ENCODE measurements around the gene MACROD2.

Gene MACROD2

GRCh38 chr20:14342918-14343317 is 347.6 kb downstream of the MACROD2 start:
- peak overlapping the region; percentile 74; the same call in 1 of the 2 replicates for H3K27ac ChIP-seq
- no peak for TF ChIP-seq CTCF (IDR thresholded peaks at IDR 0.05)
- TF ChIP-seq ZFX (IDR thresholded peaks at IDR 0.05; ENCODE audit: borderline replicate concordance) = no peak

DNA sequence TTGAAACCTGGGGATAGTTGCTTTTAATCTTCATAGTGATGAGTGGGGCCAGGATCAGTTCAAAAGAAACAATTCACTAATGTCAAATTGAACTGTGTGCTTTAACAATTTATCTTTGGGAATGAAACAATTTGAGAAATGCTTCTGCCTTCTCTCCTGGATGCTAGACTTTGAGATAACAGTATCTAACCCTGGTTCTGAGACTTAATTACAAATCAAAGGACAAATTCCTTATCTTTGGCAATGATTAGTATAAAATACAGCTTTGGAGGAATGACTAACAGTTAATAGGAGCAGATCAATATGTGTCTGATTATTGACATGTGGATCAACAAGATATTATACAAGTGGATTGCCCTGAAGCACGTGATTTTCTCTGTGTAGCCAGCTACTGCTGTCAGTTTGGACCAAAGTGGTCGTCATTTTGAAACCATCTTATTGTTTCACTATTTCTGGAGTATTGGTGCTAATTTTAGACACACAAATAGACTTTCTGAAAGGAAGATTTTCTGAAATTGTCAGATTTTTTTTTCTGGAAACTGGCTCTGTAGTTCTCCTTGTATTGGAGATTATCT is 348.3 kb downstream of the MACROD2 start:
- no peak for TF ChIP-seq ZFX (IDR thresholded peaks at IDR 0.05; ENCODE audit: borderline replicate concordance)
- H3K27ac ChIP-seq = peak overlapping the region; percentile 74

GRCh38 chr20:14344746-14345145 is 349.4 kb downstream of the MACROD2 start:
- H3K27ac ChIP-seq = peak overlapping the region; percentile 74
- TF ChIP-seq ZFX (IDR thresholded peaks at IDR 0.05; ENCODE audit: borderline replicate concordance) (no peak), CTCF (IDR thresholded peaks at IDR 0.05) (no peak)

DNA sequence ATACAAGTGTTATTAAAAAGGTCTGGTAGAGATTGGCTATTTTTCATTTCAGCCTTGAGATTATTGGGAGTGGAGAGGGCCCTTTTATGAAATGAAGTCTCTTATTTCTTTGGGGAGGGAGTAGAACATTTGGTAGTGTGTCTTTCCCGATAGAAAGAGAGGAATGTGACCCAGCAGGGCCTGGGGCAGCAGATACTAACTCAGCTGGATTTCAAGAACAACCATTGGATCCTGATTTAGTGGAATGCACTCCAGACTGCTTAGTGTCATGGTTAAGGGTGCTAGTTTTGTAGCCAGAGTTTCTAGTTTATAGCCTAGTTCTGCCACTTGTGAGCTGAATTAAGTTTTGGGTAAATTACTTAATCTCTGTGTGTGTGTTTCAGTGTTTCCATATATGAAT is 360.5 kb downstream of the MACROD2 start:
- no peak for TF ChIP-seq CTCF (IDR thresholded peaks at IDR 0.05)
- TF ChIP-seq ZFX (IDR thresholded peaks at IDR 0.05; ENCODE audit: borderline replicate concordance) = no peak
- no peak overlapping the region for H3K27ac ChIP-seq

DNA sequence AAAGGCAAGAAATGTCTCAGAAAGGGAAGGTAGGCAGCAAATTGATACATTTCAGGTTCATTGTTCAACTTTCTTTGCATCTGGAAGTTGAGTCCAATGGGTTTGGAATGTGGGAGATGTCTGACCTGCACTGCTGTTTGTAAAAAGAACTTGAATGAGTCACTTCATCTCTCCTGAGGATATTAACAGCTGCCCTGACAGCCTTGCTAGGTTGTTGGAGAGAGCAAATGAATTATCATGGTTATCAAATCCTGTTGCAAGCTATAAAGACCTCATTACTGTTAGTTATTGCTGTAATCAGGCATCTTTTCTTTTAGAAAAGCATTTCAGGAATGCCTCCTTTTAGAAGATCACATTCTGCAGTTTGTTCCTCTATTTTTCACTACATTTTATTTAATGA is 365.1 kb downstream of the MACROD2 start:
- TF ChIP-seq CTCF (IDR thresholded peaks at IDR 0.05) (no peak), ZFX (IDR thresholded peaks at IDR 0.05; ENCODE audit: borderline replicate concordance) (no peak)
- no peak overlapping the region for H3K27ac ChIP-seq

DNA sequence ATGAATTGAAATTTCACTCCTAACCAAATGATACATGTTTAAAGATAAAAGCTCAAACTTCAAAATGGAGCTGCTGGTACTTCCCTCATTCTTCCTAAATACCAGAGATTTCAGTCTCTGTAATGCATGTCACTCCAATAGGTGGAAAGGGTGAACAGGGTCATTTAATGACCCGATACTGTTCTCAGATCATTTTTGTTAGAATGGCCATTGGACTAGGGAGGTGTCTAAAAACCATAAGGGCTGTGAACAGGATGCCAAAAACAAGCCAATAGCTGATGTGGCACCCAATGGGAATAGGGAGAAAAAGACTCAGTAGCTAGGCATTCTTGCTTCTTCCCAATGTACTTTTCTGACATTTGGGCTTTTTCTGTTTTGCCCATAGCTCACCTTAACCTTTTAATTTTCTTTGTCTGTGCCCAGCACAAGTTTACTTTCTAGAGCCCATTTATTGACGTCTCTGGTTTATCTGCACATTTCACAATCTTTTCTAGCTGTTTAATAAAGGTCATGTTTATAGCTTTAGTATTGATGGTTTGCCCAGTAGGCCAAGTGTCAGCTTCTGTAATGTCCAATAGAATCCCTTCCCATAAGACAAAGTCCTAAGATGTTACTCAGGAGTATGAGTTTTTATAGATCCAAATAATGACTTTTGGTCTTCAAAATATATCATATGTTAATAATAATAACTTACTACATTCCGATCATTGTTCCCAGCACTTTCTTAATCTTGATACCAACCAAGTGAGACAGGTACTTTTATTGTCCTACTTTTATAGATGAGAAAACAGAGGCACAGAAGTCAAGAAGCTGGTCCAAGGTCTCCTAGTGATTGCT is 366.4 kb downstream of the MACROD2 start:
- H3K27ac ChIP-seq = no peak overlapping the region
- no peak for TF ChIP-seq ZFX (IDR thresholded peaks at IDR 0.05; ENCODE audit: borderline replicate concordance)

GRCh38 chr20:14374196-14374595 is 378.9 kb downstream of the MACROD2 start:
- no peak overlapping the region for H3K27ac ChIP-seq
- TF ChIP-seq ZFX (IDR thresholded peaks at IDR 0.05; ENCODE audit: borderline replicate concordance) (no peak), CTCF (IDR thresholded peaks at IDR 0.05) (no peak)

DNA sequence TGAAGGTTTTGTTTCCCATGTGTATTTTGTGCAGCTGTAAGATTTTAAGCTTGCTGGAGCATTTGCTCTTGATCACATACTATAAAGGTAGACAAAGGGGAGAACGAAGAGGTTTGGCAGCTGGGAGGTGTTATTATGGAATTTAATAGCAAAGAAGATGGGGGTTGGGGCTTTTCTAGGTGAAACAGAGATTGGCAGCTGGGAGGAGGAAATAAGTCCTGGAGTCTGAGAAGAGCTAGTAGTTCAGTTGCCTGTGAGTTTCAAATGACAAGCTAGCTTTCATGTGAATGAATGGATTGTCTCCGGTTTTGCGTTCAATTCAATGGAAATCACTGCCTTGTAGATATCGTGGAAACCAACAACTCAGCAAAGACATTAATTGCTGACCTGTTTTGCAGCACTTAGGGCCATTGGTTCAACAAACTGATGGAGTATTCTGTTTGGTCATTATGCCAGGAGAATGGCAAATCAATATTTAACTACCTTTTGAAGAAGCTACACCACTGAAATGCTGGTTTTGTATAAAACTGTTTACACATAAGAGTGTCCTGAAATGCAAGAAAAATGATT is 380.2 kb downstream of the MACROD2 start:
- no peak for TF ChIP-seq ZFX (IDR thresholded peaks at IDR 0.05; ENCODE audit: borderline replicate concordance)
- TF ChIP-seq CTCF (IDR thresholded peaks at IDR 0.05) = no peak
- H3K27ac ChIP-seq = no peak overlapping the region
